HL-60/S4 treated with phorbol 12-myristate 13-acetate at 8.2 ng/mL for 4 days and 3 days (cell line): ENCODE measurements around the gene NFKBIL1.

ENCODE experiments used
- in situ Hi-C: fragments of 300-500 bp; cut with MboI; formaldehyde crosslinking; loops from 2 replicates; pipeline ENCODE4 v1.15.0; 2022; ENCODE audit warnings: low sequenced_read_pairs

NFKBIL1 gene

DNA sequence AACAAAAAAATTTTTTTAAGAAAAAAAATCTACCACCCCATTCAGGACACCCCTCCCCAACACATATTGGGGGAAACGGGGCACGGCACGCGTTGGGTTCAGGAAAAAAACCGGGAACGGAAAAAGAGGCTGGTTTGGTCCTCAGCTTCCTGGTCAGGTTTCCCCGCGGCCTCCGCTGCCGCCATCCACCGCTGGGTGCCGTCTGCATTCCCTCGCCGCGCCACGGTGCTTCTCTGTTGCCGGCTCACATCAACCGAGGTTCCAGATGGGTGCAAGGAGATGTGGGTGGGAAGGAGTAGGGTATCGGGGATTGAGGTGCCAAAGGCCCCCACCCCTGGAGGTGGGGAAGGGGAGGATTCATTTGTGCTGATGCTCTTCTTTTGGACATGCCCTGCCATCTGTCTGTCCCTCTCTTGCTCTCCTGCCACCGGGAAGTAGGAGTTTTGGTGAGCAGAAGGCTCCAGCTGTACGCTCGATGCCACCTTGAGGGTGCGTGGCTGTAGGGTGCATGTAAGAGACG, 12.8 kb upstream of the NFKBIL1 start:
- in situ Hi-C loops, result no loop called here

- in situ Hi-C loops, result no loop called here
Observed at GRCh38 chr6:31535538-31536324, 11.7 kb upstream of the NFKBIL1 start.

GRCh38 chr6:31538805-31539400, 8.5 kb upstream of the NFKBIL1 start:
- in situ Hi-C loops, result no loop called here

DNA sequence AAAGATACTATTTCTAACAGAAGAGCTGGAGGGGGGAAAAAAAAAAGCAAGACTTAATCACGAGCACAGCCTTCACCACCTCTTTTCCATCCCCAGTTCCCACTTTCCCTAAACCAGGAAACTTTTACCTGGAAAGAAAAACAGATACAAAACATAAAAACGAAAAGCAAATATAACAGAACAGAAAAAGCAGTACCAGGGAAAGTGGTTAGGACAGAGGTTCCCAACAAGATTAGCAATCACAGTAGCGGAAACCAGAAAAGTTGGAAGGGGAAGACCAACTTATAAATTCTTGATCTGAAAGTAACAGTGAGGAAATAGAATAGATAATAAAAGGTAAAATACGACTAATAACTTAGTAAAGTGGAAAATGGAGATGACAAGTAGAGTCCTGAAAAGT, 6.8 kb upstream of the NFKBIL1 start:
- in situ Hi-C loops, result no loop called here

GRCh38 chr6:31541059-31541657, 6.2 kb upstream of the NFKBIL1 start:
- in situ Hi-C loops, result no loop called here

- in situ Hi-C loops, result no loop called here
Observed at GRCh38 chr6:31541658-31542521, 5.5 kb upstream of the NFKBIL1 start, which contains the start of gene DDX39B. TSS of gene DDX39B (minus strand) at chr6:31542003. CDS start at chr6:31540532, 1,471 bp downstream.

- in situ Hi-C loops, result no loop called here
Observed at GRCh38 chr6:31543639-31544038, 3.8 kb upstream of the NFKBIL1 start.

DNA sequence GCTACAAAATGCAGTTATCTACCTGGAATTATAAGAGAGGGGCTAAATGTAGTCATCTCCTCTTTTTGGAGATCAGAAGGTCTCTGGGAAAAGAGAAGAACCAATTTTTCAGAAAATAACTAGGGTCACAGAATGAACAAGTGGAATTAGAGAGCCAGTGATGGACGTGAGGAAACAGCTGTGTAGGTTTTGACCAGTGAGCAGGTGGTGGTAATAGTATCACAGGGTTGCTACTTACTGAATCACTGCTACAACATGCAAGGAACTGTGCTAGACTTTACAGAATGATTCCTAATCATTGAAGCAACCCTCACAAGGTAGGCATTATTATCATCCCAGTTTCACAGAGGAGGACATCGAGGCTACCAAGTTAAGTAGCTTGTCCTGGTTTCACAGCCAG, 2.7 kb upstream of the NFKBIL1 start:
- in situ Hi-C loops, result no loop called here

GRCh38 chr6:31545291-31545690, 2.1 kb upstream of the NFKBIL1 start:
- in situ Hi-C loops, result no loop called here

DNA sequence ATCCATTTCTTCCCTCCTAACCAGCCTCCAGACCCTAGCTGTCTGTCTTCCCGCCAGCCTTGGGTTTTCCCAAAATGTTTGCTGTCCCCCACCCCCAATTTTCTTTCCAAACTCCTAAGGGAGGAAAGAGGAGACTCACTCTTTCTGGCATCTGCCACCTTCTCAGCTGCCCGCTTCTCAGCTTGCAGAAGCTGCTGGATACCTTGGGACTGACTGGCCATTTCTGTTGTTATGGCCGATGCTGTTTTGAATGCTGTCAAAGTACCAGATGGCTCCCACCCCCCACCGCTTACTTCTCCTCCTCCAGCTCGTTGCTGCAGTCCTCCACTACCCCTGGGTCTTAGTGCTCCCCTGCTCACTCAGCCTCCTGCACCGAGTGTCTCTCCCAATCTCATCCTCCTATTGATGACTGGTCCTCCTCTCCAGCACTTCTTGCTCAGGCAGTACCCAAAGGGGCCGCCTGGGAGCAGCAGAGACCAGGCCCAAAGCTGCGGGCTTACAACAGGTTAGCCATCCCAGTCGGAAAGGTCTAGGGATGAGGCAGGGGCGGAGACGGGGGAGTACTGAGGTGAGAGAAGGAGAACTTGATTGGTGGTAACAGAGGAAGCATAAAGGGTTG, 960 bp upstream of the NFKBIL1 start, which contains the start of gene ATP6V1G2:
ATP6V1G2 (minus strand) TSS at position 270 of the 619 bp plus-strand sequence; CDS start at position 221, 49 bp downstream.
- in situ Hi-C loops, result no loop called here

DNA sequence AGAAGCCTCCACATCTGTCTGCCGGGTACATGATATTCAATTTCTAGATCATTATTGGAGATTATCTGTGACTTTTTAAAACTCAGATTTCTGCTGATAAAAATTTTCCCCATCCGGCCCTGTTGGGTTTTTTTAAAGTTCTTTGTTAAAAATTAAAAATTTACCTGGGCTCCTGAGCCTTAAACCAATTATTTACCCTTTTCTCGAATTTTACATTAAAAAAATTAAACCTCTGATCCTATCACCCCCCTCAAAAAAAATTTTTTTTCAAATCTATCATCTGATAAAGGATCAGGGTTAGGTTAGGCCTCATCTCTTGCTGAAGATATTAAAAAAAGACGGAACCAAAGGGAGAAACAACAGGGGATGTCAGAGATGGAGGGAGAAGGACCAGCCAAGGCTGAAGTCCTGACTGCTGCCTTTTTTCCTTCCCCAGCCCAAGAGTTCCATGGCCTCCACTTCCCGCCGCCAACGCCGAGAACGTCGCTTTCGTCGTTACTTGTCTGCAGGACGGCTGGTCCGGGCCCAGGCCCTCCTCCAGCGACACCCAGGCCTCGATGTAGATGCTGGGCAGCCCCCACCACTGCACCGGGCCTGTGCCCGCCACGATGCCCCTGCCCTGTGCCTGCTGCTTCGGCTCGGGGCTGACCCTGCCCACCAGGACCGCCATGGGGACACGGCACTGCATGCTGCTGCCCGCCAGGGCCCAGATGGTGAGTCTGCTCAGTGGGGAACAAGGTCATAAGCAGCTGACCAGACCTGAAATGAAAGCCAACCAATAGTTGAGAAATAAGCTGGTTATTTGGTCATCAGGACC, 527 bp downstream of the NFKBIL1 start:
- in situ Hi-C loops, result no loop called here

DNA sequence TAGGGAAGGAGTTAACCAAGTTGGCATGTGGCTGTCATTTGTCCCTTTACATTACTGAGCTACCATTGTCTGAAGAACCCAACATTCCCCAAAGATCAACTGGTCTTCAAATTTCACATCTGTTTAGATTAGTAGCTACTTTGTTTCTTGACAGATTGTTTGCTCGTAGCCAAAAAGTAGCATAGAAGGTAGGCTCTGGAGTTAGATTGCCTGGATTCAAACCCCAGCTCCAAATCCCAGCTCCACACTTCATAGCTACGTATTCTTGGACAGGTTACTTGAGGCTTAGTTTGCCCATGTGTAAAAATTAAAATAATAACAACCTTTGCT, 1.1 kb downstream of the NFKBIL1 start:
- in situ Hi-C loops, result no loop called here

DNA sequence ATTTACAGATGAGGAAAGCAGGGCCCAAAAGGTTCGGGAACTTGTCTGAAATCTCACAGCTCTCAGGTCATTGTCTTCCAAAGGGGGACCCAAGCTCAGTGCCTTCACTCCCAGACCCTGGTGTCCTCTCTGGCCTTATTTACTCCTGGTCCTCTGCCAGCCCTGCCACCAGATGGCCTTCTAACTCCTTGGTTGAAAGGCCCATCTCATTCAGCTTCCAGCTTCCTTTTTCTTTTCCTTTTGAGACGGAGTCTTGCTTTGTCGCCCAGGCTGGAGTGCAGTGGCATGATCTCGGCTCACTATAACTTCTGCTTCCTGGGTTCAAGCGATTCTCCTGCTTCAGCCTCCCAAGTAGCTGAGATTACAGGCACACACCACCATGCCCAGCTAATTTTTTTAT, 4.0 kb downstream of the NFKBIL1 start:
- in situ Hi-C loops, result loop anchor here (5.0 kb wide), 1 partner anchor 46 kb away; no protein-coding TSS in a partner anchor

- in situ Hi-C loops, result no loop called here
Observed at GRCh38 chr6:31556307-31556706, 8.9 kb downstream of the NFKBIL1 start.

DNA sequence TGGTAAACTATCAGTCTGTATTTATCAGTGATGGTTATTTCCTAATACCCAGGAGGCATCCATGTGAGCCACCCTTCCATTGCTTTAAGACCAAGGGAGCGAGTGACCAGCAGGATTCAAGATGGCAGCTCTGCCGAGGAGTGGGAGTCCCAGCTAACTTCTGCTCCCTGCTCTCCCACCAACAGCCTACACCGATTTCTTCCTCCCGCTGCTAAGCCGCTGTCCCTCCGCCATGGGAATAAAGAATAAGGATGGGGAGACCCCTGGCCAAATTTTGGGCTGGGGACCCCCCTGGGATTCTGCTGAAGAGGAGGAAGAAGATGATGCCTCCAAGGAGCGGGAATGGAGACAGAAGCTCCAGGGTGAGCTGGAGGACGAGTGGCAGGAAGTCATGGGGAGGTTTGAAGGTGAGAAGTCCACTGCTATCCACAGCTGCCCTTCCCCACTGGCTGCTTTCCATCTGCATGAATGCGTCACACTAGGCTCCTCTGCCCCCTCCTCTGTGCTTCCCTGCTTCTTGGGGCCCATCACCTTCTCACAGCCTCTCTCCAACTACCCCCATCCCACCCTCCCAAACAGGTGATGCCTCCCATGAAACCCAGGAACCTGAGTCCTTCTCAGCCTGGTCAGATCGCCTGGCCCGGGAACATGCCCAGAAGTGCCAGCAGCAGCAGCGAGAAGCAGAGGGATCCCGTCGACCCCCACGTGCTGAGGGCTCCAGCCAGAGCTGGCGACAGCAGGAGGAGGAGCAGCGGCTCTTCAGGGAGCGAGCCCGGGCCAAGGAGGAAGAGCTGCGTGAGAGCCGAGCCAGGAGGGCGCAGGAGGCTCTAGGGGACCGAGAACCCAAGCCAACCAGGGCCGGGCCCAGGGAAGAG, 10.3 kb downstream of the NFKBIL1 start:
- in situ Hi-C loops, result no loop called here

- in situ Hi-C loops, result no loop called here
Observed at GRCh38 chr6:31558318-31558625, 10.9 kb downstream of the NFKBIL1 start.

DNA sequence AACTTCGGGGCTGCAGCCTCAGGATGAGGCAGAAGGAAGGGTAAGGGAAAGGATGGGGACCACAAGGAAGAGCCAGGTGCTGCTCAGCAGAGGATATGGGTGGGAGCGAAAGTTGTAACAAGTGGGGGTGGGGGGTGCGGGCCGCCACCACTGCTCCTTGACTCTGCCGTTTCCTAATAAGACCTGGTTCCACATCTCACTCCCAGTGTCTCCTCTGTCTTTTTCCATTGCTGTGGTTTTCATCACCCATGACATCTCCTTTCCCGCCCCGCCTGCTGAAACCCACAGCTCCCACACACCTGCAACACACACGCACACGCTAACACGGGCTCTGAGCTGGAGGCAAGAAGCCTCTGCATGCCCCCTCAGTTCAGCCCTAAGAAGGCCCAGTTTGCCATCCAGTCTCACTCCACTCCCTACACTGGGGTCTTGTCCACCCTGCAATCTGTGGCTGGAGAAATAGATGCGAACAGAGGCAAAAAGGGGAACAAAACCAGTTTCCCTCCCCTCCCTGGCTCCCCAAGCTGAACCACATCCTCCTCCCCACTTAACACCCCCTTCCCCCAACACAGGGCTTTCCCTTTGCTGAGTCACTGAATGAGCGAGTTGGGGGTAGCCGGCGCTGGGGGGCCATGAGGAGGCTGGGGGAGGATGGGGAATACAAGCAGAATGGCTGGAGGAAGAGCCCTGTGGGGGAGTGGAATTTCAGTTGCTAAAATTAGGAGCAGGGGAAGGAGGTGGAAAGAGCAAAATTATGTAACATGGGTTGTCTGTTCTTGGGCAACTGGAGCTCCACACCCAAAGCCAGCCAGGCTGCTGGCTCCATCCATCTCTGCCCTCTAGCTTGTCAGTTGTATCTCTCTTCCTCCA, 11.5 kb downstream of the NFKBIL1 start:
- in situ Hi-C loops, result no loop called here

DNA sequence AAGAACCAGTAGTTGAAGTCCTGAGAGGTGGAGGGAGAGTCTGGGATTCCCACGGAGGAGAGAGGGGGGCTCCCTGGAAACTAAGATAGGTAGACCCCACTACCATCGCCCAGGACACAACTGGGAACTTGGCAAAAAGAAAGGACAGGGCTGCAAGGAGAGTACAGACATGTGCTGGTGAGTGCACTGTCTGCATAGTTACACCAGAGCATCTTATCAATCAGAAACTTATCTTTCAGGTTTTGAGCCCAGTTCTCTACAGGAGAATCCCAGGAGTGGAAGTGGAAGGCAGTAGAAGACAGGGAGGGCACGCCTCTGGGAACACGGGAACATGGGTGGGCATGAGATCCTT, 12.2 kb downstream of the NFKBIL1 start:
- in situ Hi-C loops, result no loop called here
